ENCODE results near the gene CYTH4.

CYTH4 gene

GRCh38 chr22:37331856-37332536 is 49.7 kb downstream of the CYTH4 start:
- no peak for DNase-seq

DNA sequence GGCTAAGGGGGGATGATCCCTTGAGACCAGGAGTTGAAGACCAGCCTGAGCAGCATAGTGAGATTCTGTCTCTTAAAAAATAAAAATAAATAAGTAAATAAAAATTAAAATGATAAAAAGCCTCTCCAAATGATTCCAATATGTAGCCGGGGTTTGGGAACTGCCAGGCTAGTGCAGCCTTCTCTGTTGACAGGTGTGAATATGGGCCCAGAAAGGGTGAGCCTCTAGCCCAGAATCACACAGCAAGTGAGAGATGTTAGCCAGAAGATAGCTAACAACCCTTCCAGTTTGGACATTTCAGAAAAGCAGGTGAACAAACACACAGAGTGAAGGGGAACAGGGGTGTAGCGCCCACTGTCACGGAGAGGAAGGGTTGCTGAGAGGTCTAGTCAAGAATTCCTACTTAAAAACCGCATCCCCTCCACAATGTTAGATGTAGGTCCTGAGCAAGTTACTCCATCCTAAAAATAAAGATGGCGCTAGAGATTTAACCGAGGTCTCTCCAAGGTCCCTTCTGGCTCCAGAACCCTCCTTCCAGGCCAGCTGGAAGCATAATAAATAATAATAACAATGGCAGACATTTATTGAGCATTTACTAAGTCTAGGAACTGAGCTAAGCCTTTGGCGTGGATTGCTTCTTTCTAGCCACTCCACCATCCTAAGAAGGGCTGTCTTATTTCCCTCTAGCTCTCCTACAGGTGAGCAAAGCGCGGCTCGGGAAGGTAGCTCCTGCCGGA is 51.6 kb downstream of the CYTH4 start:
- DNase-seq, result no peak

DNA sequence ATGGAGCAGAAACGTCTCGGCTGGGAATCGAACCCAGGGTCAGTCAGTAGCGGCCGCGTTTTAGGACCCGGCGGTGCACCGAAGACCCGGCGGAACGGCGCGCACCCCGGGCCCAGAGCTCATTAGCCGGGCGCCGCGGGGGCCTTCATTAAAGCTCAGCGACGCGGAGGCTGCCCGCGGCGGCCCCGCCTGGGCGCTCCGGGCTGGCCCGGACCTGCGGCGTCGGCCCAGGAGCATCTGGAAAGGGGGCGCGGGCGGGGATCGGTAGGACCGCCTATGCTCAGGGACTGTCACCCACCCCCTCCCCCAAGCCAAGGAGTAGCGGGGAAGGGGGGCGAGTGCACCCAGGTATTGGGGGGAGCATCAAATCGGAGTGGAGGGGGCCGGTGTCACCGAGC is 52.2 kb downstream of the CYTH4 start:
- DNase-seq, result no peak

- DNase-seq, result no peak
These were observed 52.8 kb downstream of the CYTH4 start for GRCh38 chr22:37334859-37335805.

- no peak for DNase-seq
These were observed 53.5 kb downstream of the CYTH4 start for GRCh38 chr22:37335806-37336199.

DNA sequence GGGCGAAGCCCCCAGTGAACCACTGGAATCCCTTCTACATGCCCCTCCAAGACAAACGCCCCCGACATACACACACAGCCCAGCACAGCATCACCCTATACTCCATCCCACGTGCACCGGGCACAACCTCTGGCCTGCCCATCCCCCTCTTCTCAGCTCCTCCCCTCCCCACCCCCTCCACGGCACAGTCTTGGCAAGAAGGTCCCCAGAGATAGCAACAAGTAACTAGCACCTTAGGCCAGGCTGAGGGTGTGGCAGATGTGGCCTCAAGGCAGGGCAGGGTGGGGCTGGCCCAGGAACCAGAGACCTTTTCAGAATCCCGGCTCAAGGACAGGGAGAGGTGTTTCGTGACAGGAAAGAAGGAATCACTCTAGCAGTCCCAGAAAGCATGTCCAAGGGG is 54.3 kb downstream of the CYTH4 start:
- DNase-seq, result no peak

- no peak for DNase-seq
These were observed 55.1 kb downstream of the CYTH4 start for GRCh38 chr22:37337204-37337943.

DNA sequence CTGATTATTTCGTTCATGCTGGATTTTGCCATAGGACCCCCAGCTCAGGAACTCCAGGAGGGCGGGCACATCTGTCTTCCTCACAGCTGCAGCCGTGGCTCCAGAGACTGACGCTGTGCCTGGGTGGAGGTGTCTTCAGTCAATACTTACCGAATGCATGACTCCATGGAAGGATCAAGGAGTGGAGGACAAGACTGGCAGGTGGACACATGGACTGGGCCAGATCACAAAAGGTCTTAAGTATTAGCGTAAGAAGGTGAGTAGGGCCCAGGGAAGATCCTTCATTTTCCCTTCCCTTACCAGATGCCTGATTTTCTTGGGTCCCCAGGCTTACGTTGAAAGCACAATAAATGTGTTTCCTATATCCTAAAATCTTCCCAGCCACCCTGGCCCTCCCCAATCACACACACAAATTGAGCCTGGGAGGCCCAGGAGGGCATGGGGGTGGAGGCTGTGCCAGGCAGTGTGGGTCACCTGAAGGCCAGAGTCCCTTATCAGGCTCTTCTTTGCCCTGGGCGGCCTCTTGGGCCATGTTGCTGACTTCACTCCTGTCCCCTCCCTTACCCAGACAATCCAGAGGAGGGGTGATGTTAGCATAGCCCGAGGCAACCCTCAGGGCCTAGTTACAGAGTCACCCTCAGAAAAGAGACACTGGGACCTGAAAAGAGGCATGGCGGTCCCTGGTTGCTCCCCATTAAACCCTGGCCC is 56.4 kb downstream of the CYTH4 start:
- DNase-seq, result no peak

DNA sequence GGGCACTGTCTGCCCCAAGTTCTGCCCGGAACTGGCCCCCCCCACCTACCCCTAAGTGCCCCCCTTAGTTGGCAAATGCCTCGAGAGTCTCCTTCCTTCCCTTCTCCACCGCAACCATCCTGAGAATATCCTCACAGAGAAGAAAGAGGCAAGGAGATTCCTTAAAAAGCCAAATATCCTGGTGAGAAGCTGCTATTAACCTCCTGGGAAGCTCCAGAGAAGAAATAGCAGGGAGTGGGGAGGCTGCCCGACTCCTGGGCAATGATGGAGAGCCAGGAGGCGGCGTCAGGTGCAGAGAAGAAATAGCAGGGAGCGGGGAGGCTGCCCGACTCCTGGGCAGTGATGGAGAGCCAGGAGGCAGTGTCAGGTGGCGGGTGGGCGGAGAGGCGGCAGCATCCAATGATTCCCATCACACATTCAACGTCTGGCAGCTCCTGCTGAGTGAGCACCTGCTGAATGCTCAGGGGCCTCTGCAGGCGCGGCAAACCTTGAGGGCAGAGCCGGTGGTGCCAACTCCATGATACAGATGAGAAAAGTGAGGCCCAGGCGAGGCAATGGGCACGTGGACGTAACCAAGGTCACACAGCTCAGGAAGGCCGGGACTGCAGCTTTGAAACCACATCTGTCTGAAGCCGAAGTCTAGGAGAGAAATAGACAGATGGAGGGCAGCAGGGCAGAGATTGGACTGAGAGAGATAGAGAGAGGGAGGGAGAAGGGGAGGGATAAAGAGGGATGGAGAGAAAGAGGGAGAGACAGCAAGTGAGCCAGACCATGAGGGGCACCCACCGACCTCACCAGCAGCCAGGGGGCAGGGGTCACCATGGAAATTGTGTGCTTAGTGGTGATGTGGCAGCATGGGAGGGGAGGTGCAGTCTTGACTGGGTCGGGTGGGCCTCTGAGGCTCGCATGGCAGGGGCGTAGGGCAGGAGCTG is 58.3 kb downstream of the CYTH4 start:
- DNase-seq, result no peak

DNA sequence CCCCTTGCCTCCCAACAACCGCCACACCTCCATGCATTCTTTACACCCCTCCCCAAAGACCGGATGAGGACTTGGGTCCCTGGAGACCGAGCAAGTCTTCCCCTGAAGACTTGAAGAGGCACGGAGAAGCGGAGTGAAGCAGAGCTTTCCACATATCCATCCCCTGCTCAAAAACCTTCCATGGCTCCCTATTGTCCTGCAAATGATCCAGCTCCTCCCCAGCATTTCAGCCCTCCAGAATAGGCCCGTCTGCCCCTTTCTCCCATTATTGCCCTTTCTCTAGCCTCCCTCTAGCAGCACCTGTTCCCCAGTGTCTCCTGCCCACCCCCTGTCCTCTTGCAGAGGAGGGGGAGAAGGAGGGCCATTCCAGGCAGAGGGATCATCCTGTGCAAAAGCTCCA is 59.8 kb downstream of the CYTH4 start:
- DNase-seq, result no peak

DNA sequence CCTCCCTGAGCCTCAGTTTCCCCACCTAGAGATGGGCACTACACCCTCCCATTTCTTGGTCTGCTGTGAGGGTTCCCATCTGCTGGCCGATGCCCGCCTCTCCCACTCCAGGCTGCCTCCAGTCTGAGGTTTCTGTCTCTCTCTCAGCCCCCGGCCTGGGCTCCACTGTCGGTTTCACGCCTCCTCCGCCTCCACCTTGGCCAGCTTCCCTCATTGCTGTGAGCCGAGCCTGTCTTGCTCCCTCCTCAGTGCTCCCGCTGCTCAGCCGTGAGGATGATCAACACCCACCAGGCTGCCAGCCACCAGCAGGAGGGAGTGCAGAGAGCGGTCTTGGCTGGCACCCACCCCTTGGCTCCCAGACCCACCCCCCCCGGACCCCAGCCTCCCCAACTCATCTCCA is 61.0 kb downstream of the CYTH4 start:
- DNase-seq, result no peak

DNA sequence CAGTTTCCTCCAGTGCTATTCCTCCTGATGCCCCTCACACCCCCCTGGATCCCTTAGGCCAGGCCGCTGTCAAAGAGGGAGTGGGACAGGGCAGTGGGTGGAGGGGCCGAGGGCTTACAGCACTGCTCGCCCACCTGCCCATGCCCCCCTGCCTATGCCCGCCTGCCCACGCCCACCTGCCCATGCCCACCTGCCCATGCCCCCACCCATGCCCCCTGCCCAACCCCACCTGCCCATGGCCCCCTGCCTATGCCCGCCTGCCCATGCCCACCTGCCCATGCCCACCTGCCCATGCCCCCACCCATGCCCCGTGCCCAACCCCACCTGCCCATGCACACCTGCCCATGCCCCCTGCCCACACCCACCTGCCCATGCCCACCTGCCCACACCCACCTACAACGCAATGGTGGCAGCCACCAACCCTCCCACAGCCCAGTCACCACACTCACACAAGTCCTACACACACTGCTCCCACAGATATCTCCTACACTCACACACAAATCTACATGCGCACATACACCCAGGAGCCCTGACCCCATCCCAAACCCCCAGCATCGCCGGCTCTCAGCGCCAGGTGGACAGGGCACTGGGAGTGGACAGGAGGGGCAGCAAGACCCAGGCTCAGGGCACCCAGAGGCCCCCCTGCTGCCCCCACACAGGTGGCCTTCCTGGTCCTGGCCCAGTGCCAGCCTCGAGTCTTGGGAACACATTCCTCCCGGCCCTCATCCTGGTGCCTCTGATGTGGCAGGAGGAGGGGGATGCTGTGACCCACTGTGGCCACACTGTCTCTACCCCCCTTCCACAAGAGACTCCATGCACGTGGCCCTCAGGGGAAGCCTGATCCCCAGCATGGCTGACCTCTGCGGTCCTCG is 61.8 kb downstream of the CYTH4 start:
- no peak for DNase-seq

- no peak for DNase-seq
These were observed 62.6 kb downstream of the CYTH4 start for GRCh38 chr22:37344735-37345449.

DNA sequence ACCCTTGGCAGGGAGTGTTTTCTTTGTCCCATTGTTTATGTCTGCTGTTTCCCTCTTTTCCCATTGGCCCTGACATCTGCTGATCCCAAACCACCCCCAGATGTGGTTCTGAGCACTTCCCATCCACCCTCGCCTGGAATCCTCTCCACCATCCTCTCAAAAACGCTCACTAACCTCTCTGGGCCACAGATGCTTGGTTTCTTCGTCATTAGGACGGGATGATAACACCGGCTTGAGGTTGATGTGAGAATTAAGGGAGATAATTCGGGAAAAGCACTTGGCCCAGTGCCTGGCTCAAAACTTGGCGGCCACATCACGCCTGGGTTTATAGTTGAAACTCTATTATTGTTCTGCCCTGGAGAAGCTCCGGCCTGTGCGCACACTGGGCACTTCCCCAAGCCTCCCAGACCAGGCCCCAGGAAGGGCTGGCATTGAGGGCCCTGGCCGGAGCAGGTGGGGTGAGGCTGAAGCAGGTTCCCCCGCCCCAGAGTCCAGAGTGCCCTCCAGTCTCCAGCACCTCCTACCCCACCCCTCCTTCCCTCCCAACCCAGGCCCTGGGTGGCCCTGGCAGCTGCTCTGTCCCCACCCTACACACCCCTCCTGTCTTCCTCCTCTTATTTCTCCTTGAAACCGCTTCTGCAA is 63.7 kb downstream of the CYTH4 start:
- no peak for DNase-seq

- DNase-seq, result no peak
These were observed 64.2 kb downstream of the CYTH4 start for GRCh38 chr22:37346505-37346895.

DNA sequence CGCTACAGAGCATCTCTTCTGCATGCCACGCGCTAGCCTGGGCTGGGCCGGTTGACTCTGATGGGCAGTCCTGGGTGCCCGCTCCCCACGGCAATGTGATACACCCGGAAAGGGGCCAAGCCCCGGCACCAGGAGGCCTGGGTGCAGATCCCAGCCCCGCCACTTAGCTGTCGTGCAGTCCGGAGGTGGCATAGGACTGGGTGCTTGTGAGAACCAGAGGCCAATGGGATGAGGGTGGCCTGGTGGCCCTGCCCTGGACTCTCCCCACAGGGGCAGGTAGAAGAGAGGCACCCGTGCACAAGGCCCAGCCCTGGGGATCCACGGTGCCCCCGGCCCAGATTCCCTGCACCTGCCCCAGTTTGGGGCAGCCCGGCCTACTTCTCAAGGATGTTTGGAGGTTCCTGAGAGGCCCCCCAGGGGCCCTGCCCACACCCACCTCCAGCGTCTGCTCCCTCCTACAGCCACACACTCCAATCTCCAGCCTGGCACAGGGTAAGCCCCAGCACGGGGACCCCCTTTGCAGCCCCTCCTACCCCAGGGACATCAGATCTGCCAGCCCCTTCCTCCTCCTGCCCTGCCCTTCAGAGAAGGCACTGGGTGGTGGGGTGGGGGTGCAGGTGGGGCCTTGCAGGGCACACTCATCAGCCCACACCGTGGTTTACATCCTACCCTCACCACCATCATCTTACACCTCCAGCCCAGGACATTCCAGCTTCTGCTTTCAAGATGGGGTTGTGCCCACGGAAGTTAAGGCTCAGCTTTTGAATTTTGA is 66.9 kb downstream of the CYTH4 start:
- DNase-seq, result no peak

- no peak for DNase-seq
These were observed 68.9 kb downstream of the CYTH4 start for GRCh38 chr22:37351232-37351631.

GRCh38 chr22:37352481-37352880 is 70.2 kb downstream of the CYTH4 start:
- no peak for DNase-seq
